ENCODE results near the gene CNIH2.
A peak's percentile ranks its signal among the peaks of the same experiment; 100 is the strongest.

The CNIH2 gene

DNA sequence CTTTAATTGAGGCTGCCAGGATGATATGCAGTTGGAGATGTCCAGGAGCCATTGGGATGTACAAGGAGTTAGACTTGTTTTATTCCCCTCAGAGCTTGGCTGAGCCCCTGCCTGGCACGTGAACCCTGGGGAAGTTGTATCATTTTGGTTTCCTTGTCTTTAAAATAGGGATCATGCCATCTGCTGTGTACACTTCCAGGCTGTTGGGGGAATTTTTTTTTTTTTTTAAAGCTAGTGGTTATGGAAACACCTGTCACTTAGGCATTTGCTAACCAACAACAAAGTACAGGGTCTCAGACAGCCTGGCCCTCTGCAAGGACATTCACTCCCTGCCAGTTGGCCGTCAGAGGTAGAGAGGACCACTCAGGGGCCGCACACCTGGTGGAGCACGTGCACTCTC is 18.0 kb upstream of the CNIH2 start:
- Histone ChIP-seq H3K36me3 (ENCODE audit: control insufficient read depth, insufficient read depth, low read length) (peaks cover 23% of the 10 kb centered on the region), H3K4me3 (ENCODE audit: low read depth, low read length) (no peak overlapping the region), H3K9ac (ENCODE audit: low read depth, low read length) (no peak overlapping the region), H3K4me1 (ENCODE audit: control insufficient read depth, insufficient read depth, low read length) (peaks cover 6% of the 10 kb centered on the region), H3K27me3 (ENCODE audit: control insufficient read depth, insufficient read depth, low read length) (no peaks in the 10 kb centered on the region), H3K9me3 (ENCODE audit: control insufficient read depth, insufficient read depth, low read length) (no peaks in the 10 kb centered on the region)

GRCh38 chr11:66261578-66261977 is 16.4 kb upstream of the CNIH2 start:
- Histone ChIP-seq H3K9me3 (ENCODE audit: control insufficient read depth, insufficient read depth, low read length) (no peaks in the 10 kb centered on the region), H3K9ac (ENCODE audit: low read depth, low read length) (no peak overlapping the region), H3K4me3 (ENCODE audit: low read depth, low read length) (no peak overlapping the region), H3K36me3 (ENCODE audit: control insufficient read depth, insufficient read depth, low read length) (peaks cover 33% of the 10 kb centered on the region), H3K27me3 (ENCODE audit: control insufficient read depth, insufficient read depth, low read length) (no peaks in the 10 kb centered on the region), H3K4me1 (ENCODE audit: control insufficient read depth, insufficient read depth, low read length) (peaks cover 5% of the 10 kb centered on the region)

- H3K9me3 ChIP-seq (ENCODE audit: control insufficient read depth, insufficient read depth, low read length): no peaks in the 10 kb centered on the region
- H3K27me3 ChIP-seq (ENCODE audit: control insufficient read depth, insufficient read depth, low read length): no peaks in the 10 kb centered on the region
- H3K4me1 ChIP-seq (ENCODE audit: control insufficient read depth, insufficient read depth, low read length): peaks cover 3% of the 10 kb centered on the region
- no peak overlapping the region for H3K9ac ChIP-seq (ENCODE audit: low read depth, low read length)
- peaks cover 37% of the 10 kb centered on the region for H3K36me3 ChIP-seq (ENCODE audit: control insufficient read depth, insufficient read depth, low read length)
- no peak overlapping the region for H3K4me3 ChIP-seq (ENCODE audit: low read depth, low read length)
These were observed 15.8 kb upstream of the CNIH2 start for GRCh38 chr11:66262191-66262590.

GRCh38 chr11:66262696-66263095 is 15.3 kb upstream of the CNIH2 start:
- H3K9me3 ChIP-seq (ENCODE audit: control insufficient read depth, insufficient read depth, low read length): no peaks in the 10 kb centered on the region
- peaks cover 37% of the 10 kb centered on the region for H3K36me3 ChIP-seq (ENCODE audit: control insufficient read depth, insufficient read depth, low read length)
- H3K4me3 ChIP-seq (ENCODE audit: low read depth, low read length): no peak overlapping the region
- peaks cover 3% of the 10 kb centered on the region for H3K4me1 ChIP-seq (ENCODE audit: control insufficient read depth, insufficient read depth, low read length)
- no peak overlapping the region for H3K9ac ChIP-seq (ENCODE audit: low read depth, low read length)
- H3K27me3 ChIP-seq (ENCODE audit: control insufficient read depth, insufficient read depth, low read length): no peaks in the 10 kb centered on the region

- peaks cover 37% of the 10 kb centered on the region for H3K36me3 ChIP-seq (ENCODE audit: control insufficient read depth, insufficient read depth, low read length)
- no peak overlapping the region for H3K9ac ChIP-seq (ENCODE audit: low read depth, low read length)
- no peak overlapping the region for H3K4me3 ChIP-seq (ENCODE audit: low read depth, low read length)
- no peaks in the 10 kb centered on the region for H3K9me3 ChIP-seq (ENCODE audit: control insufficient read depth, insufficient read depth, low read length)
- peaks cover 3% of the 10 kb centered on the region for H3K4me1 ChIP-seq (ENCODE audit: control insufficient read depth, insufficient read depth, low read length)
- H3K27me3 ChIP-seq (ENCODE audit: control insufficient read depth, insufficient read depth, low read length): no peaks in the 10 kb centered on the region
These were observed 14.7 kb upstream of the CNIH2 start for GRCh38 chr11:66263231-66263630.

- peaks cover under 1% of the 10 kb centered on the region for H3K4me1 ChIP-seq (ENCODE audit: control insufficient read depth, insufficient read depth, low read length)
- H3K4me3 ChIP-seq (ENCODE audit: low read depth, low read length): no peak overlapping the region
- H3K9me3 ChIP-seq (ENCODE audit: control insufficient read depth, insufficient read depth, low read length): no peaks in the 10 kb centered on the region
- H3K9ac ChIP-seq (ENCODE audit: low read depth, low read length): no peak overlapping the region
- H3K27me3 ChIP-seq (ENCODE audit: control insufficient read depth, insufficient read depth, low read length): no peaks in the 10 kb centered on the region
- peaks cover 37% of the 10 kb centered on the region for H3K36me3 ChIP-seq (ENCODE audit: control insufficient read depth, insufficient read depth, low read length)
These were observed 14.2 kb upstream of the CNIH2 start for GRCh38 chr11:66263785-66264184.

DNA sequence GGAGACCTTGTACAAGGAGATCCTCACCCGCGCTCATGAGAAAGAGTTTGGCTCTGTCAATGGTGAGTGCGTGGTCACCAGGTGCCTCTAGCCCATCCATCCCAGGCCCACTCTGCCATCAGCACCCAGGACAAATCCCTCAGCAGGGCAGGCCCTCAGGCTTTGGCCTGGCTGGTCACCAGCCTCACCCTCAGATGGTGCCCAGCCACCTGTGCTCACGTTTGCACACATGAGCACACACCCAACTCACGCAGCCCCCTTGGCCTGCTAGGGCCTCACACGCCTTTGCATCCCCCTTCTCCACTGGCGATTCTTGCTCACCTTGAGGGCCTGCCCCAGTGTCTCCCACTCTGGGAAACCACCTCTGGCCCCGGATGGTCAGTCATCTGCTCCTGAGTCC is 13.6 kb upstream of the CNIH2 start:
- H3K27me3 ChIP-seq (ENCODE audit: control insufficient read depth, insufficient read depth, low read length): no peaks in the 10 kb centered on the region
- H3K4me3 ChIP-seq (ENCODE audit: low read depth, low read length): no peak overlapping the region
- H3K4me1 ChIP-seq (ENCODE audit: control insufficient read depth, insufficient read depth, low read length): no peaks in the 10 kb centered on the region
- no peaks in the 10 kb centered on the region for H3K9me3 ChIP-seq (ENCODE audit: control insufficient read depth, insufficient read depth, low read length)
- peaks cover 37% of the 10 kb centered on the region for H3K36me3 ChIP-seq (ENCODE audit: control insufficient read depth, insufficient read depth, low read length)
- H3K9ac ChIP-seq (ENCODE audit: low read depth, low read length): no peak overlapping the region

DNA sequence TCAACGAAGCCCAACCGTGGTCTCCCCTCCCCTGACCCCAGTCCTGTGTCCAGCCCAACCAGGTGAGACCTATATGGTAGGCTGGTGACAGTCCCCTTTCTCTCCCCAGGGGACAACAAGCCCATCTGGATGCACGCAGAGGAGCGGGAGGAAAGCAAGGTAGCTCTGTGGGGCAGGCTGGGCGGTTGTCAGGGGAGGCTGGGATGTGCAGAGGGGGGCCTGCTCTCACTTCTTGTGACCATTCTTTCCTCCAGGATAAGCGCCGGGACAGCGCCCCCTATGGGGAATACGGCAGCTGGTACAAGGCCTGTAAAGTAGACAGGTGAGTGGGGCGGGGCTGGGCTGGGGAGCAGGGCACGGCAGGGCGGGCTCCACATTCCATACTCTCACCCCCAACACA is 13.1 kb upstream of the CNIH2 start:
- Histone ChIP-seq H3K4me1 (ENCODE audit: control insufficient read depth, insufficient read depth, low read length) (no peaks in the 10 kb centered on the region), H3K4me3 (ENCODE audit: low read depth, low read length) (no peak overlapping the region), H3K27me3 (ENCODE audit: control insufficient read depth, insufficient read depth, low read length) (no peaks in the 10 kb centered on the region), H3K9me3 (ENCODE audit: control insufficient read depth, insufficient read depth, low read length) (no peaks in the 10 kb centered on the region), H3K36me3 (ENCODE audit: control insufficient read depth, insufficient read depth, low read length) (peaks cover 33% of the 10 kb centered on the region), H3K9ac (ENCODE audit: low read depth, low read length) (no peak overlapping the region)

- Histone ChIP-seq H3K36me3 (ENCODE audit: control insufficient read depth, insufficient read depth, low read length) (peaks cover 29% of the 10 kb centered on the region), H3K9me3 (ENCODE audit: control insufficient read depth, insufficient read depth, low read length) (no peaks in the 10 kb centered on the region), H3K9ac (ENCODE audit: low read depth, low read length) (no peak overlapping the region), H3K27me3 (ENCODE audit: control insufficient read depth, insufficient read depth, low read length) (no peaks in the 10 kb centered on the region), H3K4me3 (ENCODE audit: low read depth, low read length) (no peak overlapping the region), H3K4me1 (ENCODE audit: control insufficient read depth, insufficient read depth, low read length) (no peaks in the 10 kb centered on the region)
These were observed 12.2 kb upstream of the CNIH2 start for GRCh38 chr11:66265531-66266377.

GRCh38 chr11:66266378-66267038 is 11.5 kb upstream of the CNIH2 start:
- Histone ChIP-seq H3K36me3 (ENCODE audit: control insufficient read depth, insufficient read depth, low read length) (peaks cover 29% of the 10 kb centered on the region), H3K27me3 (ENCODE audit: control insufficient read depth, insufficient read depth, low read length) (no peaks in the 10 kb centered on the region), H3K9me3 (ENCODE audit: control insufficient read depth, insufficient read depth, low read length) (no peaks in the 10 kb centered on the region), H3K9ac (ENCODE audit: low read depth, low read length) (no peak overlapping the region), H3K4me1 (ENCODE audit: control insufficient read depth, insufficient read depth, low read length) (no peaks in the 10 kb centered on the region), H3K4me3 (ENCODE audit: low read depth, low read length) (peak overlapping the region; percentile 45)

DNA sequence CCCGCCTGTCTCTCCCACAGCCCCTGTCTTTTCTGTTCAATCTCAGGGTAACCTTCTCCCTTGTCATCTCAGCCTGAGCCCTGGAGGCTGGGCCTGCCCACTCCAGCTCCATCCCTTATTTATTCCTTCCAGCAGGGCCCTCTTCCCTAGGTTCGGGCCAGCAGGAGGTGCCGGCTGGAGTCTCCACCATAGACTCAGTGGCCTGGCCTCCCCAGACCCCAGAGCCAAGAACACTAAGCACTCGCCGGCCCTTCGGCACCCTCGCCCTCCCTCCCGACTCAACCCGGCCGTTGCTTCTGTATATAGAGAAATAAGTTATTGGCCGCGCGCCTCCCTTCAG is 11.0 kb upstream of the CNIH2 start:
- Histone ChIP-seq H3K9me3 (ENCODE audit: control insufficient read depth, insufficient read depth, low read length) (no peaks in the 10 kb centered on the region), H3K27me3 (ENCODE audit: control insufficient read depth, insufficient read depth, low read length) (no peaks in the 10 kb centered on the region), H3K4me3 (ENCODE audit: low read depth, low read length) (peak overlapping the region; percentile 45), H3K36me3 (ENCODE audit: control insufficient read depth, insufficient read depth, low read length) (peaks cover 28% of the 10 kb centered on the region), H3K9ac (ENCODE audit: low read depth, low read length) (no peak overlapping the region), H3K4me1 (ENCODE audit: control insufficient read depth, insufficient read depth, low read length) (no peaks in the 10 kb centered on the region)

All from iPS-15b (cell line).